ENCODE data around the gene POM121.
"Not testable (repeated sequence)": the region's sequence is repeated elsewhere in the genome, so short reads cannot be mapped to it uniquely, and the experiment has no call there.

POM121 gene

DNA sequence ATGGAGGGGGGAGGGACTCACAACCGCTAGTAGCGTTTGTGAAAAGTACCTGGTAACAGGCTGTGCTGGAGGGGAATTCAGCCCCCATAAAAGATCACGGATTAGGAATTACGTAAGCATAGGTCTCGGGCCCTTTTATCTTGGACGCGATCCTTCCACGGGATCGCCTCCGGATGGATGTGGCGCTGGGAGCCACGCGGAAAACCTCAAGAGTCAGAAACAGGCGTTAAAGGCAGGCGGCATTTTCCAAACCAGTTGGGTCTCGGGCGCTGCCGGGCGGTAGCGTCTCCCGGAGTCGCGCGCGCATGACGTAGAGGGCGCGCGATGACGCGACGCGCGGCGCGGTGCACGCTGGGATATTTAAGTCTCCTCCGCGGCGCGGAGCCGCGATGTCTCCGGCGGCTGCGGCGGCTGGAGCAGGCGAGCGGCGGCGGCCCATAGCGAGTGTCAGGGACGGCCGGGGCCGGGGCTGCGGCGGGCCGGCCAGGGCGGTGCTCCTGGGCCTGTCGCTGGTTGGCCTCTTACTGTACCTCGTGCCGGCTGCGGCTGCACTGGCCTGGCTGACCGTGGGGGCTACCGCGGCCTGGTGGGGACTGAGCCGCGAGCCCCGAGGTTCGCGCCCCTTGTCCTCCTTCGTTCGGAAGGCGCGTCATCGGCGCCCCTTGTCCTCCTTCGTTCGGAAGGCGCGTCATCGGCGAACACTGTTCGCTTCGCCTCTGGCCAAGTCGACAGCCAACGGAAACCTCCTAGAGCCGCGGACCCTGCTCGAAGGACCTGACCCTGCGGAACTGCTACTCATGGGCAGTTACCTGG is at the start of gene POM121:
Gene POM121 (plus strand): TSS at position 363 of the 813 bp plus-strand sequence. CDS start 27 bp downstream, at position 390.
- DNase-seq, result peak; percentile 86 to 88

DNA sequence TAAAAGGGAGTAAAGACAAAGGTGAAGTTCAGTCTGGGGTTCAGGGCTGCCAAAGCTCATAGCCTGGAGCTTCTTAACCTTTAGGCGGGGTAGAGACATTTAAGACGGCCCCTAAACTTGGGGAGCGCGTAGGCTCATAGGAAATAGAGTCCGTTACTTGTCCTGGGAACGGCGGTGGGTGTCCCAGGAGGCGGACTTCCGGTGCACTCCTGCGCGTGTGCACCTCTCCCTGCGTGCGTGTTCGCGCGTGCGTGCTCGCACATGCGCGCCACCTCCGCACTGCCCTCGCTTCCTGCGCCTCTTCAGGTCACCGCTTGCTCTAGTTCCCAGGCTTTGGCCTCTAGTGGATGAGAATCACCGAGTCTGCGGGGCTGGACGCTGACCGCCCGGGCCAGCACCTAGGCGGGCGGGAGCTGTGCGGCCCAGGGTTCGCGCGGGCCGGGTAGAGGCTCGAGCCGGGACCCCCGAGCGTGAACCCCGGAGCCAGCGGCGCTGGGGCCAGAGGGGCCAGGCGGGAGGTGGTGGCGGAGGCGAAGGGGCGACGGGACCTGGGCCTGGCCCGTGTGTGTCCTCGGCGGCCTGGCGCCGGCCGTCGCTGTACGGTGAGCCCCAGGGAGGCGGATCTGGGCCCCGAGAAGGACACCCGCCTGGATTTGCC is 45.7 kb upstream of the POM121 start:
- DNase-seq, result peak; percentile 80 to 81

GRCh38 chr7:72879737-72880215 is 45.1 kb upstream of the POM121 start:
- peak; percentile 54 to 58 for DNase-seq

DNA sequence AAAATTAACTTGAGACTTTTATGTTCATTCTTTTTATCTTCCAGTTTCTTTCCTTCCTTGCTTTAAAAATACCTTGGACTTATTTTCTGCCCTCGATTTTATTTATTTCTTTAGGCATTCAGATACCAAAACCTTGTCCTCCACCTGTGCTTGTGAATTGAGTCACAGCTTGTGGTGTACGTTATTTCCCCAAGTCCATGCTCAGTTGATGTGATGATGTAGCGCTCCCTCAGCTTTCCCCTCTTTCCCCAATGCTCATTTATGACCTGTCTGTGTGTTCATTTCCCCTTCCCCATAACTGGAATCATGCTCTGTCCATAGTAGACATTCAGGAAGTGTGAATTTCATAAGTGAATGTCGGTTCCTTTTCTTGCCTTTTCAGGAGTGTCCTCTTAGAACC is 33.1 kb upstream of the POM121 start:
- DNase-seq, result not testable (repeated sequence)

DNA sequence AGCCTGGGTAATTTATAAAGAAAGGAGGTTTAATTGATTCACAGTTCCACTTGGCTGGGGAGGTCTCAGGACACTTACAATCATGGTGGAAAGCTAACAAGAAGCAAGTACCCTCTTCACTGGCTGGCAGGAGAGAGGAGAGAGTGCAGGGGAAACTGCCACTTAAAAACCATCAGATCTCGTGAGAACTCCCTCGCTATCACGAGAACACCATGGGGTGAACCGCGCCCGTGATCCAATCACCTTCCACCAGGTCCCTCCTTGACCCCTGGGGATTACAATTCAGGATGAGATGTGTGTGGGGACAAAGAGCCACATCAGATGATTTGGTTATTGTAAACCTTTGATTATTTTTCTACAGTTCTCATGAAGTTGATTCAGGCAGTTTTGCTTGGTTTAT is 20.2 kb upstream of the POM121 start:
- not testable (repeated sequence) for DNase-seq

- DNase-seq, result not testable (repeated sequence)
Measured at GRCh38 chr7:72908422-72908821, 16.5 kb upstream of the POM121 start.

GRCh38 chr7:72911395-72911794 is 13.5 kb upstream of the POM121 start:
- DNase-seq, result not testable (repeated sequence)

GRCh38 chr7:72913750-72914149 is 11.1 kb upstream of the POM121 start:
- not testable (repeated sequence) for DNase-seq

DNA sequence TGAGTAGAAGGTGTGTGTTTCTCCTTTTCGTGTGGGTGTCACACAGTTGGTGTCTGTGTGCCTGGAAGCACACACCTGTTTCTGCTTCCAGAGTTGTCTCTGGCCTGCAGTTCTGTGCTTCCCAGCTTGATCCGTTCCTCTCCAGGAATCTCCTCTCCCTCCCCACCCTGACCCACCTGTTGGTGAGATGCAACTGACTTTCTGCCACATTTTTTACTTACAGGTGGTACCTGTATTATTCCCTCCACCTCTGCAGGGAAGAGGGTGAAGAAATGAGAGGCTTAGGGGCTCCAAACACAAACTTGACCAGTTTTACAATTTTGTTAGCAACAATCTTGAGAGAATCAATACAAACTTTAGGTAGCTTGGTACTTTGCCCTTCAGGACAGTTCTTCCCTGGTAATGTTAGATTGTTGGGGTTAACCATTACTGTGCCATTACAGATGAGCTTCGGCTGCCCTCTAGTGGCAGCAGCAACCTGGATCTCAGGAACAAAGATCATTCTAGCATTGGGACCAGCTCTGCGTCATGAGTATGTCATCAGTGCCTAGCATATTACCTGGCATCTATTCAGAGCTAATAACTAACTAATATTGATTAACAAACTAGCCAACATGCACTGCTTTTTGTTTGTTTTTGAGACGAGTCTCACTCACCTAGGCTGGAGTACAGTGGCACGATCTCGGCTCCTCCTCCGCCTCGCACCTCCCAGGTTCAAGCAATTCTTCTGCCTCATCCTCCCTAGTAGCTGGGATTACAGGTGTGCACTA is 10.0 kb upstream of the POM121 start:
- DNase-seq, result peak; percentile 61 to 67

DNA sequence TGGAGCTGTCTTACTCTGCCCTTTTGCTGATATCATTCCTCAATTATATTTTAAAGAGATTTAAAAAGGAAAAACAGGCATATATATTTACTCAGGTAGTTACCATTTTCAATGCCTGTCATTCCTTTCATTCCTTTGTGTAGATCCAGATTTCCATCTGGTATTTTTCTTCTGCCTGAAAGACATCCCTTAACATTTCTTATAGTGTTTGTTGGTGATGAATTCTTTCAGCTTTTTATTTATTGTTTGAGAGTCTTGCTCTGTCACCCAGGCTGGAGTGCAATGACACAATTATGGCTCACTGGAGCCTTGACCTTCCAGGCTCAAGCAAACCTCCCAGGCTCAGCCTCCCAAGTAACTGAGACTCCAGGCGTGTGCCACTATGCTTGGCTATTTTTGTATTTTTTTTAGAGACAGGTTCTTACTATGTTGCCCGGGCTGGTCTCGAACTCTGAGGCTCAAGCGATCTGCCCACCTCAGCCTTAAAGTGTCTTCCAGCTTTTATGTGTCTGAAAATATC is 5.6 kb upstream of the POM121 start:
- no peak for DNase-seq

GRCh38 chr7:72924386-72924732 is 536 bp upstream of the POM121 start:
- no peak for DNase-seq

GRCh38 chr7:72925546-72926120 is 738 bp downstream of the POM121 start:
- DNase-seq, result peak in 1 of 2 donors; percentile 11

- not testable (repeated sequence) for DNase-seq
Measured at GRCh38 chr7:72927791-72928190, 2.9 kb downstream of the POM121 start.

DNA sequence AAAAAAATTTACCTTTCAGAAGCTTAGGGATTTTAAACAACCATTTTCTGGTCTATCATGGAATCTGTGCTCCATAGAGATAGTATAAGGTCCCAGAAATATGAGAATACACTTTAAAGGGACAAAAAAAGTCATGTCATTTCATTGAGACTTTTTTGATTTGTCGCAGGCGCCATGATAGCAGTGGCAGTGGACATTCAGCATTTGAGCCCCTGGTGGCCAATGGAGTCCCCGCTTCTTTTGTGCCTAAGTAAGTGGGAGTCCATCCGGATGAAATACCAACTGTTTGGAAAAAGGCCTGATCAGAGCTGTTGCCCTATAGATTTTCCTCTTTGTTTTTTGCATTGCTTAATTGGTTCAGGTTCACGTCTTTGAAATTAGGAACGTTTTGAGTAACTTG is 3.3 kb downstream of the POM121 start:
- DNase-seq, result not testable (repeated sequence)

DNA sequence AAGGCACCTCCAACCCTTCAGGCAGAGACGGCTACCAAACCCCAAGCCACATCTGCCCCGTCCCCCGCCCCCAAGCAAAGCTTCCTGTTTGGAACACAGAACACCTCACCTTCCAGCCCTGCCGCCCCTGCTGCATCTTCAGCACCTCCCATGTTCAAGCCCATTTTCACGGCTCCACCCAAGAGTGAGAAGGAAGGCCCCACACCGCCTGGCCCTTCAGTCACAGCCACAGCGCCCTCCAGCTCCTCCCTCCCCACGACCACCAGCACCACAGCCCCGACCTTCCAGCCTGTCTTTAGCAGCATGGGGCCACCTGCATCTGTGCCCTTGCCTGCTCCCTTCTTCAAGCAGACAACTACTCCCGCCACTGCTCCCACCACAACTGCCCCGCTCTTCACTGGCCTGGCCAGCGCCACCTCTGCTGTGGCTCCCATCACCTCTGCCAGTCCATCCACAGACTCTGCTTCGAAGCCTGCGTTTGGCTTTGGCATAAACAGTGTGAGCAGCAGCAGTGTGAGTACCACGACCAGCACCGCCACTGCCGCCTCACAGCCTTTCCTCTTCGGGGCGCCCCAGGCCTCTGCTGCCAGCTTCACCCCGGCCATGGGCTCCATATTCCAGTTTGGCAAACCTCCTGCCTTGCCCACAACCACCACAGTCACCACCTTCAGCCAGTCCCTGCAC is 17.3 kb downstream of the POM121 start:
- peak in 1 of 2 donors; percentile 15 for DNase-seq

- DNase-seq, result not testable (repeated sequence)
Measured at GRCh38 chr7:72942956-72943355, 18.1 kb downstream of the POM121 start.

- DNase-seq, result not testable (repeated sequence)
Measured at GRCh38 chr7:72944937-72945336, 20.0 kb downstream of the POM121 start.

GRCh38 chr7:72945597-72945996 is 20.7 kb downstream of the POM121 start:
- not testable (repeated sequence) for DNase-seq

DNA sequence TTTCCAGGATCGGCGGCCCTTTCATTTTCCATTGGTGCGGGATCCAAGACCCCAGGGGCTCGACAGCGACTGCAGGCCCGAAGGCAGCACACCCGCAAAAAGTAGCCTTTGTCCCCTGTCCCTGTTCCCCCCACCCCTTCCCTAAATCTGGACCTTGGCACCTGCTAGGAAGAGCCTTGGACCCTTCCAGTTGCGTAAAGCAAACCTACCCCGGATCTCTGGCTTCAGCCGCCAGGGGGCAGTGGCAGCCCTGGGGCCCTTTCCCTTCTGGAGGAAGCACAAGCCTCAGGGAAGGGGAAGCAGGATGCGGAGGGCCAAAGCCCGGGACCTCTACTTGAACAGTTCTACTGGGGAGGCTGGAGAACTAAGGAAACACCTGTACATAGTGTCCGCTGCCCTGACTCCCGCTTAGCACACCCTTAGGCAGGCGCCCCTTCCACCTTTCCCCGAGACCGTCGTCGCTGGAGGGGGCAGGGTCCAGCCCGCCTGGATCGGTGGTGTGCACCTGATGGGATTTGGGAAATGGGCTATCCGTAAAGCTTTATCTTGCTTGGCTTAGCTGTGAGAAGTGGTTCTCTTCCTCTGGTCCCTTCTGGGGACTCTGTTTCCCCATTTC is 21.3 kb downstream of the POM121 start:
- DNase-seq, result not testable (repeated sequence)

- not testable (repeated sequence) for DNase-seq
Measured at GRCh38 chr7:72948714-72949113, 23.8 kb downstream of the POM121 start.

DNA sequence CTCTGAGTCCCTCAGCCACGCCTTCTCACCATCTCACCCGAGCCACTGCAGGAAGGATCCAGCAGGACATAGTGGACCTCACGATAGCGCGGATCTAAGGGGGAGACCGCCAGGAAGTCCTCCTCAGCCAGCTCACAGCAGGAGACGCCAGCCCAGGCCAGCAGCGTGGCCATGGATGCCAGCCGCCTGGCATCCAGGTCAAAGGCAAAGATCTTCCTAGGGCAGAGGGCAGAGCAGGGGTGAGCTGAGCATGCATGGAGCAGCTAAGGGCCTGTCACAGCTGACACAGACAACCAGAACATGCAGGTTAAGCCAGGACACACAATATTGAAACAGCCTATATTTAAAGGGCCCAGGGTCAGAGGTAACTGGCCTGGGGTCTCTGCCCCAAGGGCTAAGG is 24.4 kb downstream of the POM121 start:
- not testable (repeated sequence) for DNase-seq
